ENCODE data around the gene TXN2. TPM values are rescaled to one million over a fixed set of nuclear protein-coding genes. Genes with fewer than 3 reads are reported as not detected.

Gene TXN2
- total RNA-seq, 4 donors from 2014 or later, result 36.4 to 78.3 (median 63.4) TPM

GRCh38 chr22:36510384-36510783 lies 28.9 kb upstream of the TXN2 start:
- Histone ChIP-seq H3K27me3 (no peaks in the 10 kb centered on the region), H3K4me1 (peaks cover 0 to 45% (median 4%) of the 10 kb centered on the region in 3 donors), H3K27ac (peak overlapping the region in 3 of 4 donors; percentile 41 to 49 (median 45)), H3K36me3 (peaks cover 0 to 52% of the 10 kb centered on the region in 2 donors), H3K9me3 (no peaks in the 10 kb centered on the region), H3K4me3 (no peak overlapping the region)
- peak; percentile 74 for ATAC-seq
- WGBS, 2 donors (ENCODE audit: low coverage in 1 of 2), result 87 to 100% methylated on average over 1 to 2 of the region's 3 CpGs
- TF ChIP-seq POLR2AphosphoS5 (IDR thresholded peaks at IDR 0.05), result peak; percentile 15
- no peak for TF ChIP-seq CTCF (IDR thresholded peaks at IDR 0.05)

GRCh38 chr22:36507518-36508010 lies 26.1 kb upstream of the TXN2 start:
- Histone ChIP-seq H3K4me3 (peak overlapping the region in 1 of 2 donors; percentile 67), H3K27me3 (no peaks in the 10 kb centered on the region), H3K27ac (peak overlapping the region in 3 of 4 donors; percentile 84 to 87 (median 85)), H3K4me1 (peaks cover 0 to 56% (median 4%) of the 10 kb centered on the region in 3 donors), H3K9me3 (no peaks in the 10 kb centered on the region), H3K36me3 (peaks cover 0 to 30% of the 10 kb centered on the region in 2 donors)
- WGBS, 2 donors (ENCODE audit: low coverage in 1 of 2), result 81 to 87% methylated on average over 3 to 5 of the region's 6 CpGs
- no peak for ATAC-seq
- TF ChIP-seq EP300 (IDR thresholded peaks at IDR 0.05), result no peak

GRCh38 chr22:36506637-36507517 lies 25.4 kb upstream of the TXN2 start, which contains the start of gene FOXRED2:
Gene FOXRED2 (minus strand): TSS chr22:36507040. CDS start chr22:36506422, 618 bp downstream.
- Histone ChIP-seq H3K9me3 (no peaks in the 10 kb centered on the region), H3K27me3 (no peaks in the 10 kb centered on the region), H3K27ac (peak within 1 kb of the TSS in 3 of 4 donors; percentile 84 to 87 (median 85)), H3K4me1 (peaks cover 0 to 56% (median 4%) of the 10 kb centered on the region in 3 donors), H3K36me3 (peaks cover 0 to 24% of the 10 kb centered on the region in 2 donors), H3K4me3 (peak within 1 kb of the TSS; percentile 24 to 67)
- ATAC-seq, result peak; percentile 92
- TF ChIP-seq CTCF (IDR thresholded peaks at IDR 0.05) (no peak), EP300 (IDR thresholded peaks at IDR 0.05) (no peak), POLR2A (IDR thresholded peaks at IDR 0.05) (peak; percentile 71 to 86), POLR2AphosphoS5 (IDR thresholded peaks at IDR 0.05) (peak; percentile 80)
- 32 to 57% methylated on average over 5 to 9 of the region's 75 CpGs for WGBS, 2 donors (ENCODE audit: low coverage in 1 of 2)

- 86 to 94% methylated on average over 6 to 14 of the region's 60 CpGs for WGBS, 2 donors (ENCODE audit: low coverage in 1 of 2)
- ATAC-seq, result no peak
- H3K9me3 ChIP-seq, result no peaks in the 10 kb centered on the region
- peak overlapping the region in 3 of 4 donors; percentile 84 to 87 (median 85) for H3K27ac ChIP-seq
- peaks cover 0 to 50% (median 4%) of the 10 kb centered on the region in 3 donors for H3K4me1 ChIP-seq
- no peak for TF ChIP-seq POLR2AphosphoS5 (IDR thresholded peaks at IDR 0.05)
- TF ChIP-seq CTCF (IDR thresholded peaks at IDR 0.05), result no peak
- H3K36me3 ChIP-seq, result peaks cover 0 to 17% of the 10 kb centered on the region in 2 donors
- H3K27me3 ChIP-seq, result no peaks in the 10 kb centered on the region
- peak overlapping the region in 1 of 2 donors; percentile 67 for H3K4me3 ChIP-seq
These were observed 24.7 kb upstream of the TXN2 start for GRCh38 chr22:36505998-36506635.

- no peaks in the 10 kb centered on the region for H3K27me3 ChIP-seq
- H3K36me3 ChIP-seq, result peaks cover 0 to 68% of the 10 kb centered on the region in 2 donors
- ATAC-seq, result no peak
- H3K9me3 ChIP-seq, result no peaks in the 10 kb centered on the region
- WGBS, 2 donors (ENCODE audit: low coverage in 1 of 2), result 73 to 89% methylated on average over 7 to 11 of the region's 30 CpGs
- no peak for TF ChIP-seq CTCF (IDR thresholded peaks at IDR 0.05)
- TF ChIP-seq POLR2AphosphoS5 (IDR thresholded peaks at IDR 0.05), result no peak
- TF ChIP-seq POLR2A (IDR thresholded peaks at IDR 0.05), result no peak
- no peak for TF ChIP-seq EP300 (IDR thresholded peaks at IDR 0.05)
- H3K4me3 ChIP-seq, result no peak overlapping the region
- H3K4me1 ChIP-seq, result no peaks in the 10 kb centered on the region
- no peak overlapping the region for H3K27ac ChIP-seq
These were observed 16.6 kb upstream of the TXN2 start for GRCh38 chr22:36497910-36498665.
